PC-9 (cell line): ENCODE data around the gene LAT. TPM values are rescaled to one million over a fixed set of nuclear protein-coding genes. Genes with fewer than 3 reads are reported as not detected.
"Not testable (repeated sequence)": the region's sequence is repeated elsewhere in the genome, so short reads cannot be mapped to it uniquely, and the experiment has no call there.

Experiments used
- BruUV-seq: library from RNA; stranded (reverse); fragments of 400-500 nt; replicated peaks from 2 replicates; lab custom pipeline; 2021; lab: Mats Ljungman, UMichigan
- CTCF ChIA-PET: fragments of 300-600 bp; sonication (Branson Sonifier 250); formaldehyde crosslinking; loops from one replicate; lab custom pipeline; 2022; ENCODE audit warnings: antibody characterized with exemption; lab: Charles Lee
- POLR2A ChIA-PET: fragments of 300-600 bp; sonication (Branson Sonifier 250); formaldehyde crosslinking; loops from one replicate; lab custom pipeline; 2022; ENCODE audit warnings: antibody characterized with exemption; ENCODE audit not compliant: unreplicated experiment; lab: Charles Lee
- DNase-seq, 2 experiments: peaks; one replicate each; pipeline versions ENCODE4 v3.0.0 to v3.0.0-alpha.2; 2015 to 2022; ENCODE audit warnings: mixed read lengths in 1 of 2
- H2AFZ ChIP-seq: fragments of 200-600 bp; sonication (generic); 2 replicates; pipeline ENCODE4 v1.8.1; 2017; ENCODE audit warnings: antibody characterized with exemption
- H3F3A ChIP-seq: fragments of 200-600 bp; sonication (generic); 2 replicates; pipeline ENCODE4 v1.8.1; 2017; ENCODE audit warnings: antibody characterized with exemption, mild to moderate bottlenecking, low read depth; ENCODE audit not compliant: insufficient read depth
- H3K27ac ChIP-seq: fragments of 200-600 bp; sonication (generic); 2 replicates; pipeline ENCODE4 v1.6.1; 2016; ENCODE audit warnings: mixed run types
- H3K27me3 ChIP-seq: fragments of 200-600 bp; sonication (generic); 2 replicates; pipeline ENCODE4 v1.6.1; 2016; ENCODE audit warnings: low read depth, mixed run types; ENCODE audit not compliant: insufficient read depth
- H3K36me3 ChIP-seq: fragments of 200-600 bp; sonication (generic); 2 replicates; pipeline ENCODE4 v1.6.1; 2016; ENCODE audit warnings: low read depth, mixed run types
- H3K4me1 ChIP-seq: fragments of 200-600 bp; sonication (generic); replicated peaks from 2 replicates; pipeline ENCODE4 v1.6.1; 2016; ENCODE audit warnings: mixed run types; ENCODE audit not compliant: insufficient read depth
- H3K4me2 ChIP-seq: fragments of 200-600 bp; sonication (generic); 2 replicates; pipeline ENCODE4 v1.6.1; 2017; ENCODE audit warnings: mixed run types
- H3K4me3 ChIP-seq: fragments of 200-600 bp; sonication (generic); 2 replicates; pipeline ENCODE4 v1.6.1; 2016; ENCODE audit warnings: mixed run types
- H3K79me2 ChIP-seq: fragments of 200-600 bp; sonication (generic); 2 replicates; pipeline ENCODE4 v1.6.1; 2017; ENCODE audit warnings: low read depth, mixed run types
- H3K9me2 ChIP-seq: fragments of 200-600 bp; sonication (generic); 2 replicates; pipeline ENCODE4 v1.8.1; 2017; ENCODE audit warnings: mild to moderate bottlenecking; ENCODE audit not compliant: insufficient read depth
- H3K9me3 ChIP-seq: fragments of 200-600 bp; sonication (generic); 2 replicates; pipeline ENCODE4 v1.8.1; 2016; ENCODE audit warnings: low read depth; ENCODE audit not compliant: insufficient read depth
- H4K20me1 ChIP-seq: fragments of 200-600 bp; sonication (generic); 2 replicates; pipeline ENCODE4 v1.8.1; 2017; ENCODE audit not compliant: insufficient read depth
- EZH2 ChIP-seq: fragments of 200-600 bp; sonication (generic); IDR thresholded peaks from 2 replicates; pipeline ENCODE4 v1.8.0; 2017; ENCODE audit warnings: antibody characterized with exemption, low read depth
- intact Hi-C: fragments of 100-400 bp; cut with micrococcal nuclease; formaldehyde crosslinking; loops from one replicate; pipeline ENCODE4 v1.10.0; 2022; ENCODE audit not compliant: unreplicated experiment
- total RNA-seq: library from RNA; stranded (reverse); gene quantifications from 2 replicates; pipeline ENCODE4 v1.2.3, GENCODE V29; 2021
- TF ChIP-seq, protein P1 (sequence below): fragments of 200-600 bp; sonication (generic); conservative IDR thresholded peaks from 2 replicates; pipeline ENCODE4 v1.6.1; 2017; ENCODE audit warnings: mixed run types, antibody characterized with exemption, mild to moderate bottlenecking, moderate library complexity

The LAT gene
- total RNA-seq, 1 experiment from 2014 or later, result 12.4 TPM

DNA sequence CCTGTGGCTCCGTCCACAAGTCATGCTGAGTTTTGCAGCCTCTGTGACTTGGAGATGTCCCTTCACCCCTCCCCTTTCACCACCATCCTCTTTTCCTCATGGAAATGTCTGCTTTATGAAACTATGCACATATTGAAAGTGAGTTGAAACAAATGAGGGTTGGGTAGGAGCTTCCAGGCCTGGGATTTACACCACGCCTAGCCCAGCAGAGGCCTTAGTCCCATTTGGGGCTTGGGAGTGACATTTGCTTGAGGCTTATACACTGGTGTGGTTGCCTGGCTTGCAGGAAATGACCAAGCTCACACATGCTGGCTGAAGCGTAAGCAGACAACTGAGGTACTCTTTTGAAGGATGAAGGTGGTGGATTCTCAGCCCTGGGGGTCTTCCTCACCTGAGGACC, 20.8 kb upstream of the LAT start:
- H3K9me3 ChIP-seq, result no peaks in the 10 kb centered on the region
- ChIA-PET POLR2A (no interaction called here), CTCF (no interaction called here)
- no peak overlapping the region for H3K27ac ChIP-seq
- DNase-seq, result no peak
- no peak overlapping the region for H2AFZ ChIP-seq
- no peaks in the 10 kb centered on the region for H3K36me3 ChIP-seq
- no peak overlapping the region for H3K4me3 ChIP-seq
- peaks cover 13% of the 10 kb centered on the region; the same call in 1 of the 2 replicates for H3F3A ChIP-seq
- no peaks in the 10 kb centered on the region for H3K79me2 ChIP-seq
- intact Hi-C loops, result no loop called here
- H3K9me2 ChIP-seq, result no peaks in the 10 kb centered on the region
- no peaks in the 10 kb centered on the region for H4K20me1 ChIP-seq
- H3K4me1 ChIP-seq, result no peaks in the 10 kb centered on the region
- no peak for TF ChIP-seq EZH2
- TF ChIP-seq, protein P1, sequence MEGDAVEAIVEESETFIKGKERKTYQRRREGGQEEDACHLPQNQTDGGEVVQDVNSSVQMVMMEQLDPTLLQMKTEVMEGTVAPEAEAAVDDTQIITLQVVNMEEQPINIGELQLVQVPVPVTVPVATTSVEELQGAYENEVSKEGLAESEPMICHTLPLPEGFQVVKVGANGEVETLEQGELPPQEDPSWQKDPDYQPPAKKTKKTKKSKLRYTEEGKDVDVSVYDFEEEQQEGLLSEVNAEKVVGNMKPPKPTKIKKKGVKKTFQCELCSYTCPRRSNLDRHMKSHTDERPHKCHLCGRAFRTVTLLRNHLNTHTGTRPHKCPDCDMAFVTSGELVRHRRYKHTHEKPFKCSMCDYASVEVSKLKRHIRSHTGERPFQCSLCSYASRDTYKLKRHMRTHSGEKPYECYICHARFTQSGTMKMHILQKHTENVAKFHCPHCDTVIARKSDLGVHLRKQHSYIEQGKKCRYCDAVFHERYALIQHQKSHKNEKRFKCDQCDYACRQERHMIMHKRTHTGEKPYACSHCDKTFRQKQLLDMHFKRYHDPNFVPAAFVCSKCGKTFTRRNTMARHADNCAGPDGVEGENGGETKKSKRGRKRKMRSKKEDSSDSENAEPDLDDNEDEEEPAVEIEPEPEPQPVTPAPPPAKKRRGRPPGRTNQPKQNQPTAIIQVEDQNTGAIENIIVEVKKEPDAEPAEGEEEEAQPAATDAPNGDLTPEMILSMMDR, result no peak
- BruUV-seq, result no TSS peak
- no peak overlapping the region for H3K4me2 ChIP-seq
- H3K27me3 ChIP-seq, result no peaks in the 10 kb centered on the region

DNA sequence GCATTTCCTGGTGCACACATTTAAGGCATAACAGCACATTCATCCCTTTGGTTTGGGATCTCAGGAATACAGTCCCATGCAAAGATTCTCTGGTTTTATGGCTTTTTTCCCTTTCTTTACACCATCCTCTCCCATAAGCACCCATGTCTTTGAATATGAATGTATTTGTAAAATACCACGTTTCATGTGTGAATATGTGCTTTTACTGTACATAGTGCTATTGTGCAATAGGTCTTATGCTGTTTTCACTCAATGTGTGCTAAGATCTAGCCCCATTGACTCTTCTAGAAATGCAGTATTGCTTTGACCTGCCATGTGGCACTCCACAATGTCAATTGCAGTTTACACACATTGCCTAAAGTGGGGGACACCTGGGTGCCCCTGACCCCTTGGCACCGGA, 20.4 kb upstream of the LAT start:
- H3K36me3 ChIP-seq, result no peaks in the 10 kb centered on the region
- peaks cover 13% of the 10 kb centered on the region; the same call in 1 of the 2 replicates for H3F3A ChIP-seq
- no peak overlapping the region for H3K27ac ChIP-seq
- H2AFZ ChIP-seq, result no peak overlapping the region
- no peaks in the 10 kb centered on the region for H3K9me3 ChIP-seq
- no peaks in the 10 kb centered on the region for H4K20me1 ChIP-seq
- H3K27me3 ChIP-seq, result no peaks in the 10 kb centered on the region
- no TSS peak for BruUV-seq
- no peaks in the 10 kb centered on the region for H3K79me2 ChIP-seq
- no peaks in the 10 kb centered on the region for H3K4me1 ChIP-seq
- ChIA-PET POLR2A (no interaction called here), CTCF (no interaction called here)
- no peak overlapping the region for H3K4me3 ChIP-seq
- no peak overlapping the region for H3K4me2 ChIP-seq
- intact Hi-C loops, result no loop called here
- TF ChIP-seq EZH2, result no peak
- TF ChIP-seq, protein P1, result no peak
- no peaks in the 10 kb centered on the region for H3K9me2 ChIP-seq
- no peak for DNase-seq

DNA sequence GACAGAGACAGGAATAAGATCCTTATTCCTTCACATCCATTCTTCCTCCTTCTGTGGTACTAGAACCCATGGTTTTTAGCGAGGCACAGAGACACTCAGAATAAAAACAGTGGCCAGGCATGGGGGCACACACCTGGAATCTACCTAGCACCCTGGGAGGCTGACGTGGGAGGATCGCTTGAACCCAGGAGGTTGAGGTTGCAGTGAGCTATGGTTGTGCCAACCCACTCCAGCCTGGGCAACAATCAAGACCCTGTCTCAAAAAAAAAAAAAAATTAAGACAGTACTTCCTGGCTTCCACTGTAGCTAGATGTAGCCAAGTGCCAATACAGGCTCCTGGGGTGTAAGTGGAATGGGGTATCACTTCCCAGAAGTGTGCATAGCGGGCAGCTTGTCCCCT, 17.7 kb upstream of the LAT start:
- no peak overlapping the region for H2AFZ ChIP-seq
- H3K79me2 ChIP-seq, result no peaks in the 10 kb centered on the region
- peaks cover 13% of the 10 kb centered on the region; the same call in 1 of the 2 replicates for H3F3A ChIP-seq
- intact Hi-C loops, result no loop called here
- POLR2A ChIA-PET, result no interaction called here
- BruUV-seq, result no TSS peak
- H3K4me2 ChIP-seq, result no peak overlapping the region
- H4K20me1 ChIP-seq, result no peaks in the 10 kb centered on the region
- no peaks in the 10 kb centered on the region for H3K27me3 ChIP-seq
- no peaks in the 10 kb centered on the region for H3K36me3 ChIP-seq
- CTCF ChIA-PET, result no interaction called here
- H3K9me2 ChIP-seq, result no peaks in the 10 kb centered on the region
- DNase-seq, result no peak
- H3K4me1 ChIP-seq, result no peaks in the 10 kb centered on the region
- no peak overlapping the region for H3K4me3 ChIP-seq
- H3K27ac ChIP-seq, result no peak overlapping the region
- TF ChIP-seq, protein P1, result no peak
- no peak for TF ChIP-seq EZH2
- H3K9me3 ChIP-seq, result no peaks in the 10 kb centered on the region

DNA sequence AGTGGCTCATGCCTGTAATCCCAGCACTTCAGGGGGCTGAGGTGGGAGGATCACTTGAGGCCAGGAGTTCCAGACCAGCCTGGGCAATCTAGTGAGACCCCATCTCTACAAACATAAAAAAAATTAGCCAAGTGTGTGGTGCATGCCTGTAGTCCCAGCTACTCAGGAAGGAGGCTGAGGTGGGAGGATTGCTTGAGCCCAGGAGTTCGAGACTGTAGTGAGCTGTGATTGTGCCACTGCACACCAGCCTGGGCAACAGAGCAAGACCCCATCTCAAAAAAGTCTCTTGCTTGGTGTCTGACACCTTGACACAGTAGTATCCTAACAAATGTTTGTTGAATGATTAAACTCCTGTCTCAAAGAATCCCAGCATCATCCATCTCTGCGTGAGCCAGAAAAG, 15.2 kb upstream of the LAT start:
- POLR2A ChIA-PET, H3K27me3 ChIP-seq, H3K79me2 ChIP-seq, H4K20me1 ChIP-seq, H3K4me2 ChIP-seq, BruUV-seq, H3K9me3 ChIP-seq, H3K9me2 ChIP-seq, H3K27ac ChIP-seq, H3K4me1 ChIP-seq, CTCF ChIA-PET, H2AFZ ChIP-seq, H3K4me3 ChIP-seq, DNase-seq, H3K36me3 ChIP-seq: not testable (repeated sequence)
- intact Hi-C loops, result loop anchor here (10.0 kb wide), 1 partner anchor 755 kb away; no protein-coding TSS in a partner anchor
- H3F3A ChIP-seq, result peaks cover 22% of the 10 kb centered on the region; the same call in 1 of the 2 replicates
